DMS 273 (cell line): ENCODE data around the gene PTPRN2.
"Not testable (repeated sequence)": the region's sequence is repeated elsewhere in the genome, so short reads cannot be mapped to it uniquely, and the experiment has no call there.

Source experiments
- DNase-seq: peaks from one replicate; lab custom pipeline; 2025; ENCODE audit not compliant: unreplicated experiment; lab: John Stamatoyannopoulos, UW

Gene PTPRN2

DNA sequence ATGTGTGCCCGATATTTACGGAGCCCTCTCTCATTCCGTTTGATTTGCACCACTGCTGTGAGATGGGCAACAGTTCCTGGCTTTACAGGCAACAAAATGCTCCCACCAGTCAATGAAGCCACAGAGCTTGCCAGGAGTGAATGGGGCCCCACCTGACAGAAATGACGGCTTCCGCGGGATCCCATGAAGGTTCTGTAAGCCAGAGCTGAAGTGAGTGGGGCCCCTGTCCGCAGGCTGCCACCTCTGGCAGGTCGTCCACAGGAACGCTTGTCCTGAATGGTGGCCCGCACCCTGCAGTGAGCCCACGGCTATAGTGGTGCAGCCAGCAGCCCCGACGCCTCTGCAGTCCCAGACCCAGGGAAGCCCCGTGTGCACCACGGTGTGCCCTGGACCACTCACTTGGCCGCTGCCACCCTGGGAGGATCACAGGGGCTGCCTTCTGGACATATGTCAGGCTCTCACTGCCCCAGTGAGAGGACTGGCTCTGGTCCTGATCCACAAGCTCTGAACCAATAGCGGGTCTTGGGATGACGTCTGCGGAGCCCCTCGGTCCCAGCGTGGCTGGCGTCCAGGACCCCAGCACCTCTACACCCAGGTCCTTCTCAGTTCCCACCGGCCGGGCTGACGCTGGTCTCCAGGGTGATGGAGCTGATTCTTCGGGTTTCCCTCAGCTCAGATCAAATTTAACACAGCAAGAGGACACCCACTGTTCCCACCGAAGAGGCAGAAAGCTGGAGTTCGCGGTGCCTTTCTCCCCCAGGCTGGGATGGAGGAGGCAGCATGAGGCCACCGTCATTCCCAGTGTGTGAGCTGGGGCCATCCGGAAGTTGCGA is 738.9 kb downstream of the PTPRN2 start:
- no peak for DNase-seq

GRCh38 chr7:157847756-157848487 is 739.7 kb downstream of the PTPRN2 start:
- not testable (repeated sequence) for DNase-seq

DNA sequence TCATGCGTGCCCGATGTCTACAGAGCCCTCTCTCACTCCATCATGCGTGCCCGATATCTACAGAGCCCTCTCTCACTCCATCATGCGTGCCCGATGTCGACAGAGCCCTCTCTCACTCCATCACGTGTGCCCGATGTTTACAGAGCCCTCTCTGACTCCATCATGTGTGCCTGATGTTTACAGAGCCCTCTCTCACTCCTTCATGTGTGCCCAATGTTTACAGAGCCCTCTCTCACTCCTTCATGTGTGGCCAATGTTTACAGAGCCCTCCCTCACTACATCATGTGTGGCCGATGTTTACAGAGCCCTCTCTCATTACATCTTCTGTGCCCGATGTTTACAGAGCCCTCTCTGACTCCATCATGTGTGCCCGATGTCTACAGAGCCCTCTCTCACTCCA is 740.9 kb downstream of the PTPRN2 start:
- not testable (repeated sequence) for DNase-seq

GRCh38 chr7:157846271-157846670 is 741.4 kb downstream of the PTPRN2 start:
- DNase-seq, result no peak

- DNase-seq, result no peak
Measured at GRCh38 chr7:157845203-157845835, 742.3 kb downstream of the PTPRN2 start.

DNA sequence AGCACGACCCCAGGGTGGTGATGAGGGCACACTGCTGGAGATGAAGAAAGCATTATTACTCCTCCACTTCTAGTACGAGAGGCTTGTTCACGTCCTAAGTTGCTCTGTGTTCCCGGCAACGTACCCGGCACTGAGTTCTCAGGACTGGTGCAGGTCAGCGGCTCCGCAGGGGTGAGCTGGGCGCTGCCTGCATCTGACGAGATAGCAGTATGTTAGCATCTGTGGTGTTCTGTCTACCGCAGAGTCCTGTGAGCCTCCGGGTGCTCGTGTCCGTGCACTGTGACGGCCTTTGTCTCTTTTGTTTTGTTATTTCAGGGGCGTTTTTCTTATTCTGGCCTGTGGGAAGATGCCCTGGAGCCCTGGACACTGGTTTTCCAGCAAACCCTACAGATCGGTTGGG is 743.0 kb downstream of the PTPRN2 start:
- no peak for DNase-seq

- DNase-seq, result no peak
Measured at GRCh38 chr7:157844141-157844540, 743.5 kb downstream of the PTPRN2 start.

- no peak for DNase-seq
Measured at GRCh38 chr7:157843336-157844140, 744.1 kb downstream of the PTPRN2 start.

DNA sequence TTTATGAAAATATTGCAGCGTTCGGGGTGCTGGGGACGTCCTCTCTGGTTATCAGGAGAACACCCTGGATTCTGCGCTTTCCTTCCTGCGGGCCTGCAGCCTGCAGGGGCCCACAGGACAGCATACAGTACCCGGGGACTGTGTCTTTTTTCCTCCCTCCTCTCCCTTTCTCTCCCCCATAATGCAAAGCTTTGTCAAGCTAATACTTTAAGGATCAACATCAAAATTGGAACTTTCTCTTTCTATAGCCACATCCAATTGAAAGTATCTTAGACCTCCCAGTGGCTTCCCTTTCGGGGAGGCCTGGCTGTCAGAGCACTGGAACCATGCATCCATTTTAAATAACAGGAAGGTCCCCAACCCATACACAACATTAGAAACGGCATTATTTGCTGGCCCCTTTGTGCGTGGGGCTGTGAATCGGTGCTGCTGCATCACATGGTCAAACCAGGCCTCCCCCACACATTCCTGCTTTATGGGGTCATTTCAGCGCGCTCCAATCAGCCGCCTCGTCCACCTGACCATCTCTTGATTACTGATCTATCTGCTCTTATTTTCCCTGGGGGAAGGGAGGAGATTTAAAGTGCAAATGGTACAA is 745.8 kb downstream of the PTPRN2 start:
- no peak for DNase-seq

GRCh38 chr7:157840914-157841772 is 746.5 kb downstream of the PTPRN2 start:
- no peak for DNase-seq

DNA sequence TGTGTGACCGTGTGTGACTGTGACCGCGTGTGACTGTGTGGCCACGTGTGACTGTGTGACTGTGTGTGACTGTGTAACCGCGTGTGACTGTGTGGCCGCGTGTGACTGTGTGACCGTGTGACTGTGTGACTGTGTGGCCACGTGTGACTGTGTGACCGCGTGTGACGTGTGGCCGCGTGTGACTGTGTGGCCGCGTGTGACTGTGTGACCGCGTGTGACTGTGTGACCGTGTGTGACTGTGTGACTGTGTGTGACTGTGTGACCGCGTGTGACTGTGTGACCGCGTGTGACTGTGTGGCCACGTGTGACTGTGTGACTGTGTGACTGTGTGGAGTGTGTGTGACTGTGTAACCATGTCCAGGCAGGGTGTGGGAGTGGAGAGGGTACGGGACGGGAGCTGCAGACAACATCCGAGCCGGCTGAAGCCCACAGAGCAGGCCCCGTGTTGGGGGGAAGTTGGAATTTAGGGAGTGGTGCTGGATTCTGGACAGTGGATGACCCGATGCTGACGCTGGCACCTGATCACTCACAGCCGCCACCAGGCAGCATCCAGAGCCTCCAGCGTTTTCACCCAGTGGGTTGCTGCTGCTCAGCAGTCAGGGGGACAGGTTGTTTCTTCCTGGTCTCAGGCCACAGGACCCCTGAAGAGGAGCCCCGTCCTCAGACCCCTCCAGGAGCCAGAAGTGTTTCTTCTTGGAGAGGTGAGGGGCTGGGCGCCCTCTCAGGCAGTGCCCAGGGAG is 747.3 kb downstream of the PTPRN2 start:
- DNase-seq, result no peak

GRCh38 chr7:157839672-157840167 is 747.9 kb downstream of the PTPRN2 start:
- no peak for DNase-seq

- no peak for DNase-seq
Measured at GRCh38 chr7:157839226-157839625, 748.4 kb downstream of the PTPRN2 start.

- no peak for DNase-seq
Measured at GRCh38 chr7:157837561-157837960, 750.1 kb downstream of the PTPRN2 start.

DNA sequence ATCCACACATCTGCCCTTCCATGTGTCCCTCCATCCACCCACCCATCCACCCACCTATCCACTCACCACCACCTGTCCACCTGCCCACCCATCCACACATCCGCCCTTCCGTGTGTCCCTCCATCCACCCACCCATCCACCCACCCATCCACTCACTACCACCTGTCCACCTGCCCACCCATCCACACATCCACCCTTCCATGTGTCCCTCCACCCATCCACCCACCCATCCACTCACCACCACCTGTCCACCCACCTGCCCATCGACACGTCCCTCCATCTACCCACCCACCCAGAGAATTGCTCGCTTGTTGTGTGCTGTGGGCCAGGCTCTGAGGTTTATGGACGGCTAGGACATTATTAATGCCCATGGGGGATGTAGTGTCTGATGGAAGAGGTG is 750.6 kb downstream of the PTPRN2 start:
- DNase-seq, result no peak

GRCh38 chr7:157834501-157835163 is 753.0 kb downstream of the PTPRN2 start:
- DNase-seq, result no peak

DNA sequence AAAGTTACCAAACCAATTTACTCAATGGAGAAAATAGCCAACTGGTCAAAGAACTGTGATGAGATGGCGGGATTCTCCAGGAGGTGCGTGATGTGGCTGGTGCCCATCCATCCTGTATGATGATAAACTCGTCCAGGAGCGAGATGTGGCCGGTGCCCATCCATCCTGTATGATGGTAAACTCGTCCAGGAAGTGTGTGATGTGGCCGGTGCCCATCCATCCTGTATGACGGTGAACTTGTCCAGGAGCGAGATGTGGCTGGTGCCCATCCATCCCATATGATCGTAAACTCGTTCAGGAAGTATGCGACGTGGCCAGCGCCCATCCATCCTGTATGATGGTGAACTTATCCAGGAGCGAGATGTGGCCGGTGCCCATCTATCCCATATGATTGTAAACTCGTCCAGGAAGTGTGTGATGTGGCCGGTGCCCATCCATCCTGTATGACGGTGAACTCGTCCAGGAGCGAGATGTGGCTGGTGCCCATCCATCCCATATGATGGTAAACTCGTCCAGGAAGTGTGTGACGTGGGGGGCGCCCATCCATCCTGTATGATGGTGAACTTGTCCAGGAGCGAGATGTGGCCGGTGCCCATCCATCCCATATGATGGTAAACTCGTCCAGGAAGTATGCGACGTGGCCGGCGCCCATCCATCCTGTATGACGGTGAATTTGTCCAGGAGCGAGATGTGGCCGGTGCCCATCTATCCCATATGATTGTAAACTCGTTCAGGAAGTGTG is 754.6 kb downstream of the PTPRN2 start:
- no peak for DNase-seq

GRCh38 chr7:157832421-157832820 is 755.2 kb downstream of the PTPRN2 start:
- no peak for DNase-seq
